HG02623 (cell line): ENCODE results near the gene DOCK8.

Source experiments
- ATAC-seq: cut with Tn5 transposase; IDR thresholded peaks from one replicate; pipeline ENCODE4 v1.9.1; 2021; ENCODE audit warnings: moderate library complexity; ENCODE audit not compliant: unreplicated experiment

The DOCK8 gene

GRCh38 chr9:304519-305185 lies 90.0 kb downstream of the DOCK8 start:
- no peak for ATAC-seq

DNA sequence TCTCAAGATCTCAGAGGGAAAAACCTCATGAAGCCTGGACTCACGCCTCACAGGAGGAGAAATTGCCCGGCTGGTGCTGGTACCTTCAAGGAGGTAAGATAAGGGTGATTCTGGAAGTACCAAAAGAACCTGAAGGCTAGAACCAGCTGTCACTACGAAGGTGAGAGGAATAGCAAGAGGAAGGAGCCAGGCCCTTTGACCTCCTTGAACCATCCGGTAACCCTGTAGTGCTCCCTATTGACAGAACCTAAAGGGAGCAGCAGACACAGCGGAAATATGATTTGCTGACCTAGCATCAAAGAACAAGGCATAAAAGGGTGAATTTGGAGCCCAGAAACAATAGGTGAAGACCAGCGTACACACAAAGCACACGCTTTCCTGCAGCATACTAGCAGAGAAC lies 92.2 kb downstream of the DOCK8 start:
- ATAC-seq: no peak

GRCh38 chr9:311841-312240 lies 97.2 kb downstream of the DOCK8 start:
- no peak for ATAC-seq

- no peak for ATAC-seq
Measured at GRCh38 chr9:312596-313320, 98.1 kb downstream of the DOCK8 start.

DNA sequence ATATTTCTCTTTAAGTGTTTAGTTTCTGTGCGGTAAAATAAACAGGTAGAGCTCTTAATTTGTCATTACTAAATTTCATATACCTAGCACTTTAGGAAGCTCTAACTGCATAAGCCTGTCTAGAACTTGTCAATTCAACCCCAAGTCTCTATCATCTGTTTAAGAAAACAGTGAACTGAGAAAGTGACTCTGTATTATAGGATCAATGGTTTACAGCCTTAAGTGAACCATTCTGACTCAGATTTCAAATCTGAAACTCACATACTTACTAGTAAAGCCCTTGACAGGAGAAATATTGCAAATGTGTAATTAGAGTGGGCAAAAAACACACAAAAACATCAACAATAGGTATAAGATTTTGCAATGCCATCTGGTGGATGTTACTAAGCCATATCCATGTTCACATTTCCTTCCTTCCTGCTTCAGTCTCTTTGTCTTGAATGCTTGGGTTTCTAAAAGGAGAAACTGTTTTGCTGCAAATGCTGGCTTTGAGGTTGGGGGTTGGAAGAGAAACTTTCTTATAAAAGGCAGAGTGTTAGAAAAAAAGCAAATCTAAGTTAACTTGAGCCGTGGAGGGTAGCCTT lies 101.8 kb downstream of the DOCK8 start:
- ATAC-seq: no peak

- no peak for ATAC-seq
Measured at GRCh38 chr9:318646-319045, 104.0 kb downstream of the DOCK8 start.

- ATAC-seq: no peak
Measured at GRCh38 chr9:324971-325370, 110.3 kb downstream of the DOCK8 start.

DNA sequence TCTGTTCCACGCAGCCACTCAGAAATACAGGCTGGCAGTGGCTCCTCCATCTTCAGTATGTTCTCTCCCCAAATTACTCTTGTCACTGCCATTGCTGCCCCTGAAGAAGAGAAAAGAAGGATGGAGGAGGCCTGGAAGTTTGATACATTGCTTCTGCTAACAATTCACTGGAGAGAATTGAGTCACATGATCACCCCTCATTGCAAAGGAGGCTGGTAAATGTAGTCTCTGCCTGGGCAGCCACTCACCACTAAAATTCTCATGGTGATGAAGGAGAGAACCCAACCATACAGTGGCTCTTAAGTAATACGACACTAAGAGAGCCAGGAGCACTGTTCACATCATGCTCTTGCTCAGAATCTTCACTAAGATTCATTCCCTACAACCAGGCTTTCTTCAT lies 112.0 kb downstream of the DOCK8 start:
- ATAC-seq: no peak

GRCh38 chr9:328453-328852 lies 113.8 kb downstream of the DOCK8 start:
- no peak for ATAC-seq

DNA sequence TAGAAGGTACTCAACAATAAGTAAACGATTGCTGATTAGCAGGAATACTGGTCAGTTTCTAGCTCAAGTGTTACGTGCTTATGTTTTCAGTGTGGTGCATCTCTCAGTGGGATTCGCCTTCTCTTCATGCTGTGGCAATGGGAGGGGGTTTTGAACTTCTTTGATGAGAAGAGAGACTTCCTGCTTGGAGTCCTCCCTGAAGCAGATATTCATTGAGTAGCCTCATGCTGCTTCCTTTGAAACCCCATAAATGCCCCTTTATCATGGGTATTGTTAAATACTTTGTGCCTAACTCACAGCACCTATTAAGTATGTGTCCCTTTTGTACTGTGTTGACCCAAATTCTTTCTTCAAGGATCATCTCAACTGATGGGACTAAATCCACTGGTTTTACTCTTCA lies 116.5 kb downstream of the DOCK8 start:
- ATAC-seq: no peak

- ATAC-seq: no peak
Measured at GRCh38 chr9:335373-335772, 120.7 kb downstream of the DOCK8 start.

DNA sequence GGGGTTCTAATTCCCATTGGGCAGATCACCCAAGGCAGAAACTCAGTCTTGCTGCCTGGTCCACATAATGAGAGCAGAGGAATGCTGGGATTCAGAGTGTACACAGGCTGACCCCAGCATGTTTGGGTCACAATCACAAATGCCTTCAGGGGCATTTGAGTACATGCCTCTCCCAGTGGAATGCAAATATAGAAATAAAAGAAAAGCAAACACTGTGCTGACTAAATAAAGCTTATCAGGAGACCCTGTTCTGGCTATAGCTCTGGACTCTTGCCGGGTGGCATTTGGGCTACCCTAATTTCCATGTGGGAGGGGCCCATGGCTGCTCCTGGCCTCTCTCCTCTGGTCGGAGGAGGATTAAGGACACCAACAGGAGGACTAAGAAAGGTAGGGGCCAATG lies 121.4 kb downstream of the DOCK8 start:
- no peak for ATAC-seq

DNA sequence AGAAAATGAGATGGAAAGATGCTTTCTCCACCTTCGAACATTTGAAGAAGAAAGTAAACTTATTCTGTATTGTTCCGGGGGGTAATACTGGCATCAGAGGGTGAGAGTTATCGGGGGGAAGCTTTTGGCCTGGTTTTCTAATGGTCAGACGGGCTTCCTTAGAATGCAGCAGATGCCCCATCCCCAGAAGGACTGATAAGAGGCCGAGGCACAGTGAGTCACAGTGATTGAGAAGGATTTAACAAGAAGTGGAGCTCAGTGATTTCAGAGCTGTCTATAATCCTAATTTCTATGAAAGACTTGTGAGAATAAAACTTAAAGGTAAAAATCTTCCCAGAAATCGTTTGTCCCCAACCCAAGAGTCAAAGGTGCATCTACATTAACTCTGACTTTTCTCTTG lies 123.9 kb downstream of the DOCK8 start:
- ATAC-seq: no peak

GRCh38 chr9:341634-342421 lies 127.2 kb downstream of the DOCK8 start:
- ATAC-seq: no peak

GRCh38 chr9:343773-344172 lies 129.1 kb downstream of the DOCK8 start:
- no peak for ATAC-seq

DNA sequence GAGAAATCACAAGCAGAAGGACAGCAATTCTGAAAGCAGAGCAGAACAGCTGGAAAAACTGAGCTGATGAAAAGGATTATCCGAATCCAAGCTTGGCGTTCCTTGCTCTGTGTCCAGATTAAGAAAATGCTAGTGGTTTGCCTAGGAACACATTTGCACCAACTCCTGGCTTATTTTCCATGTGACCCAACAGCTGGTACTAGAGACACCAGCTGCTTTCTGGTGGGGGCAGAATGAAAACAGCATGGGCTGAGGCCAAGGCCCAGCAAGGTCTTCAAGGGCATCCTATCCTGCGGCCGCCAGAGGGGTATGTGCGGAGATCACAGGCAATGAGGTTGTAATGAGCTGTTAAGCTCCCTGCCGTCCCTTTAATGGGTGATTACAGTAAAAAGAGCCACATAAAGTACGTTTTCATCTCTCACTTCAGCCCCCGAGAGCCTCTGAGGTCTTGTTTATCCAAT lies 131.5 kb downstream of the DOCK8 start:
- no peak for ATAC-seq

- ATAC-seq: no peak
Measured at GRCh38 chr9:347667-348292, 133.1 kb downstream of the DOCK8 start.

DNA sequence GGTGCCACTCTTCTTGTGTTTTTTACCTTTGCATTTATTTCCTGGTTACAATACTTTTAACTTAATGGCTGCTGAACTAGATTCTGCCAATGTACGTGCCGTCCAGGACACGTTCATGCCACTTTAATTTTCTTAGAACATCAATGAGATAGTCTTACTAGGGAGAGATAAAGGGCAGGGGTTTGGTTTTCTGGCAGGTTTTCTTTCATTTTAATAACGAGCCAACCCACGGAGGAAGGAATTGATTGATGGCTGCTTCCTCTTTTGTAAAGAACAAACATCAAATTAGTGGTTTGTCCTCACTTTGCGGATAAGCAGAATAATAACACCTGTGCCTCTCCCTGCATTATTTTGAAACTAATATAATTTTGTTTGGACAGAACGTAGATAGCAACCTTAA lies 135.7 kb downstream of the DOCK8 start:
- no peak for ATAC-seq

GRCh38 chr9:351916-352315 lies 137.3 kb downstream of the DOCK8 start:
- no peak for ATAC-seq

DNA sequence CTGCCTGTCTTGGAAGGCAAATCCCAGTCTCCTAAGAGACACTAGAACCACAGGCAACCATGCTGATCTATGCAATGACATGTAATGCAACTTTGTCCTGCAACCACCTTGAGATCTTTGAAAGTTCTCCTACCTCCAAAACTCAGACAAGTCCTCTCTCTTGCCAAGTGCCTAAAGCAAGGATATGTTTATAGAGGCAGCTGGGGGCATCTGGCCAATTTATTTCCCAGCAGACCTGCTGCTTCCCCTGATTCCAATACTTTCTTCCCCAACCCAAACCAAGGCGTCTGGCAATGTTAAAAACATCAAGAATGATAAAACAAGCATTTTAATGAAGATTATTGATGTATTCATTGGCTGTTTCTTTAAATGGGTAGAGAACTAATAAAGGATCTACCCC lies 138.4 kb downstream of the DOCK8 start:
- no peak for ATAC-seq

DNA sequence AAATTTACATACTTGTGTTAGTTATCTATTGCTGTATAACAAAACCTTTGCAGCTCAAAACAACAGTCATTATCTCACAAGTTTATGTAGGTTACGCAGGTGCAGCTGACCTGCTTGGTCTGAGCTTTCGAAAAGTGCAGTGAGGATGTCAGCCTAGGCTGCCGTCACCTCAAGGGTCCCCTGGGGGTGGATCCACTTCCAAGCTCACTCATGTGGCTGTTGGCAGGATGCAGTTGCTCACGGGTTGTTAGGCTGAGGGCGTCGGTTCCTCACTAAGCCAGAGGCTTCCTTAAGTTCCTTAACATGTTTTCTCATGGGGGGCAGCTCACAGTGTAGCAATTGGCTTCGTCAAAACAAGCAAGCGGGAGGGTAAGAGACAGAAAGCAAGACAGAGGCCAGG lies 139.8 kb downstream of the DOCK8 start:
- no peak for ATAC-seq
